Naive thymus-derived CD4-positive, alpha-beta T cell (primary cell): ENCODE measurements around the gene KCNC4. TPM values are rescaled to one million over a fixed set of nuclear protein-coding genes. Genes with fewer than 3 reads are reported as not detected.

Experiments
- ATAC-seq: fragments of 150-1000 bp; cut with Tn5 transposase; 2 replicates; pipeline ENCODE4 v1.10.0; 2021; ENCODE audit warnings: mild to moderate bottlenecking, moderate library complexity
- CTCF ChIA-PET: fragments of 350-600 bp; sonication (Branson Sonifier 250); formaldehyde crosslinking; loops from one replicate; lab custom pipeline; 2021; ENCODE audit warnings: antibody characterized with exemption; lab: Charles Lee
- POLR2A ChIA-PET: fragments of 350-600 bp; sonication (Branson Sonifier 250); formaldehyde crosslinking; loops from one replicate; lab custom pipeline; 2021; ENCODE audit warnings: antibody characterized with exemption, inconsistent platforms; lab: Charles Lee
- DNase-seq, 9 donors: peaks; one replicate each; pipeline versions ENCODE4 v3.0.0 to v3.0.0-alpha.2; 2020 to 2022; ENCODE audit warnings: mixed read lengths in 1 of 9
- H3K27ac ChIP-seq: one replicate; pipeline ENCODE4 v1.7.0; 2013; ENCODE audit warnings: mild to moderate bottlenecking, low read depth, low read length, moderate library complexity
- H3K27me3 ChIP-seq, 2 donors: one replicate each; pipeline ENCODE4 v1.7.0; 2013; ENCODE audit warnings: low read length in 2 of 2, mild to moderate bottlenecking in 2 of 2, moderate library complexity in 2 of 2; ENCODE audit not compliant: control insufficient read depth in 2 of 2, insufficient read depth in 2 of 2
- H3K36me3 ChIP-seq, 3 experiments: 1 replicate in 2 of 3; 2 replicates in 1 of 3; pipeline ENCODE4 v1.7.0; 2013; ENCODE audit warnings: low read length in 3 of 3, mild to moderate bottlenecking in 3 of 3, moderate library complexity in 1 of 3; ENCODE audit not compliant: insufficient read depth in 3 of 3, control insufficient read depth in 2 of 3
- H3K4me1 ChIP-seq, 2 donors: one replicate each; pipeline ENCODE4 v1.7.0; 2013; ENCODE audit warnings: low read length in 2 of 2, mild to moderate bottlenecking in 2 of 2, moderate library complexity in 1 of 2; ENCODE audit not compliant: control insufficient read depth in 2 of 2, insufficient read depth in 2 of 2
- H3K4me3 ChIP-seq: 2 replicates; pipeline ENCODE4 v1.7.0; 2013; ENCODE audit warnings: mild to moderate bottlenecking, low read length
- H3K9me3 ChIP-seq, 3 experiments: 1 replicate in 2 of 3; 2 replicates in 1 of 3; pipeline ENCODE4 v1.7.0; 2013; ENCODE audit warnings: low read length in 3 of 3; ENCODE audit not compliant: control insufficient read depth in 2 of 3
- H3K27ac Mint-ChIP-seq, 9 donors: one replicate each; pipeline ENCODE4 v1.8.0; 2020 to 2022; ENCODE audit warnings: mixed read lengths in 9 of 9, mild to moderate bottlenecking in 8 of 9, moderate library complexity in 5 of 9, inconsistent platforms in 2 of 9
- H3K27me3 Mint-ChIP-seq, 5 donors: one replicate each; pipeline ENCODE4 v1.8.0; 2021 to 2022; ENCODE audit warnings: mixed read lengths in 5 of 5, mild to moderate bottlenecking in 1 of 5
- H3K36me3 Mint-ChIP-seq, 5 donors: one replicate each; pipeline ENCODE4 v1.8.0; 2020 to 2022; ENCODE audit warnings: mixed read lengths in 5 of 5, mild to moderate bottlenecking in 3 of 5, inconsistent platforms in 1 of 5
- H3K4me1 Mint-ChIP-seq, 7 donors: one replicate each; pipeline ENCODE4 v1.8.0; 2020 to 2022; ENCODE audit warnings: mixed read lengths in 7 of 7, mild to moderate bottlenecking in 3 of 7, inconsistent platforms in 1 of 7
- H3K4me3 Mint-ChIP-seq, 10 donors: one replicate each; pipeline ENCODE4 v1.8.0; 2020 to 2022; ENCODE audit warnings: mild to moderate bottlenecking in 10 of 10, mixed read lengths in 10 of 10, moderate library complexity in 6 of 10, inconsistent platforms in 2 of 10
- H3K9me3 Mint-ChIP-seq, 11 donors: one replicate each; pipeline ENCODE4 v1.8.0; 2020 to 2022; ENCODE audit warnings: mixed read lengths in 11 of 11, mild to moderate bottlenecking in 4 of 11, inconsistent platforms in 1 of 11, moderate library complexity in 1 of 11
- intact Hi-C, 2 donors: fragments of 100-400 bp; cut with micrococcal nuclease; formaldehyde crosslinking; loops; one replicate each; pipeline ENCODE4 v1.15.1; 2023
- polyA plus RNA-seq, 2 donors: library from polyadenylated mRNA; unstranded; fragments of 300-500 nt; fragmentation: Illumina TruSeq; gene quantifications; one replicate each; pipeline ENCODE4 v1.2.3, GENCODE V29; 2021
- total RNA-seq, 6 experiments: library from RNA in 5 of 6; stranded (reverse) in 5 of 6; gene quantifications; 1 replicate in 5 of 6; 2 replicates in 1 of 6; pipeline ENCODE4 v1.2.3 and lab custom pipeline; 2021 to 2026

The KCNC4 gene
- total and polyA plus RNA-seq, 7 experiments from 2014 or later = 1.6 to 18.2 (median 10.1) TPM

- DNase-seq (no peak), ATAC-seq (no peak)
- peaks cover 0 to 11% (median 4%) of the 10 kb centered on the region in 5 donors for H3K27me3 Mint-ChIP-seq
- H3K9me3 Mint-ChIP-seq = peaks cover 0 to 5% (median 0%) of the 10 kb centered on the region in 11 donors
- no peaks in the 10 kb centered on the region for H3K27me3 ChIP-seq
- no peak overlapping the region for H3K27ac ChIP-seq
- H3K4me3 ChIP-seq = no peak overlapping the region
- H3K4me3 Mint-ChIP-seq = no peak overlapping the region
- H3K27ac Mint-ChIP-seq = no peak overlapping the region
- CTCF ChIA-PET = no interaction called here
- H3K36me3 Mint-ChIP-seq = no peaks in the 10 kb centered on the region
- intact Hi-C loops = no loop called here
- POLR2A ChIA-PET = no interaction called here
- no peaks in the 10 kb centered on the region for H3K9me3 ChIP-seq
- H3K4me1 ChIP-seq = no peaks in the 10 kb centered on the region
- no peaks in the 10 kb centered on the region for H3K36me3 ChIP-seq
- no peaks in the 10 kb centered on the region for H3K4me1 Mint-ChIP-seq
Observed at GRCh38 chr1:110165761-110166231, 44.3 kb upstream of the KCNC4 start.

GRCh38 chr1:110166861-110167260 is 43.3 kb upstream of the KCNC4 start:
- Mint-ChIP-seq H3K27ac (no peak overlapping the region), H3K27me3 (peaks cover 0 to 15% (median 2%) of the 10 kb centered on the region in 5 donors), H3K36me3 (no peaks in the 10 kb centered on the region), H3K4me1 (no peaks in the 10 kb centered on the region), H3K9me3 (peaks cover 0 to 2% (median 0%) of the 10 kb centered on the region in 11 donors), H3K4me3 (no peak overlapping the region)
- Histone ChIP-seq H3K9me3 (no peaks in the 10 kb centered on the region), H3K27me3 (no peaks in the 10 kb centered on the region), H3K4me3 (no peak overlapping the region), H3K4me1 (no peaks in the 10 kb centered on the region), H3K36me3 (no peaks in the 10 kb centered on the region), H3K27ac (no peak overlapping the region)
- POLR2A ChIA-PET = no interaction called here
- no peak for ATAC-seq
- CTCF ChIA-PET = no interaction called here
- DNase-seq = no peak
- intact Hi-C loops = no loop called here

GRCh38 chr1:110170766-110171733 is 39.1 kb upstream of the KCNC4 start:
- Histone ChIP-seq H3K27ac (no peak overlapping the region), H3K4me1 (no peaks in the 10 kb centered on the region), H3K27me3 (no peaks in the 10 kb centered on the region), H3K36me3 (no peaks in the 10 kb centered on the region), H3K9me3 (no peaks in the 10 kb centered on the region), H3K4me3 (no peak overlapping the region)
- no peaks in the 10 kb centered on the region for H3K36me3 Mint-ChIP-seq
- H3K9me3 Mint-ChIP-seq = no peaks in the 10 kb centered on the region
- CTCF ChIA-PET = interaction anchor here (0.6 kb wide), 1 partner anchor 39 kb away, joined by 3 read pairs; no protein-coding TSS in a partner anchor
- H3K27me3 Mint-ChIP-seq = peaks cover 0 to 22% (median 5%) of the 10 kb centered on the region in 5 donors
- ATAC-seq (no peak), DNase-seq (no peak)
- no peak overlapping the region for H3K27ac Mint-ChIP-seq
- POLR2A ChIA-PET = no interaction called here
- no peak overlapping the region for H3K4me3 Mint-ChIP-seq
- intact Hi-C loops = no loop called here
- no peaks in the 10 kb centered on the region for H3K4me1 Mint-ChIP-seq

GRCh38 chr1:110172001-110172400 is 38.1 kb upstream of the KCNC4 start:
- Mint-ChIP-seq H3K4me3 (no peak overlapping the region), H3K9me3 (peaks cover 0 to 1% (median 0%) of the 10 kb centered on the region in 11 donors), H3K36me3 (no peaks in the 10 kb centered on the region), H3K27ac (no peak overlapping the region), H3K4me1 (no peaks in the 10 kb centered on the region), H3K27me3 (peaks cover 0 to 23% (median 10%) of the 10 kb centered on the region in 5 donors)
- H3K27me3 ChIP-seq = no peaks in the 10 kb centered on the region
- H3K9me3 ChIP-seq = no peaks in the 10 kb centered on the region
- ATAC-seq (no peak), DNase-seq (no peak)
- CTCF ChIA-PET = no interaction called here
- H3K4me3 ChIP-seq = no peak overlapping the region
- H3K27ac ChIP-seq = no peak overlapping the region
- intact Hi-C loops = no loop called here
- no peaks in the 10 kb centered on the region for H3K36me3 ChIP-seq
- POLR2A ChIA-PET = no interaction called here
- no peaks in the 10 kb centered on the region for H3K4me1 ChIP-seq

- no peaks in the 10 kb centered on the region for H3K36me3 ChIP-seq
- no peaks in the 10 kb centered on the region for H3K27me3 ChIP-seq
- H3K27ac Mint-ChIP-seq = peak overlapping the region in 1 of 9 donors; percentile 29
- intact Hi-C loops = no loop called here
- no peak for ATAC-seq
- H3K4me3 ChIP-seq = no peak overlapping the region
- H3K27ac ChIP-seq = no peak overlapping the region
- H3K9me3 ChIP-seq = no peaks in the 10 kb centered on the region
- H3K4me3 Mint-ChIP-seq = no peak overlapping the region
- H3K36me3 Mint-ChIP-seq = no peaks in the 10 kb centered on the region
- H3K27me3 Mint-ChIP-seq = peaks cover 1 to 23% (median 10%) of the 10 kb centered on the region in 5 donors
- ChIA-PET POLR2A (no interaction called here), CTCF (no interaction called here)
- no peaks in the 10 kb centered on the region for H3K4me1 Mint-ChIP-seq
- no peaks in the 10 kb centered on the region for H3K4me1 ChIP-seq
- DNase-seq = no peak
- H3K9me3 Mint-ChIP-seq = peaks cover 0 to 4% (median 0%) of the 10 kb centered on the region in 11 donors
Observed at GRCh38 chr1:110173466-110174105, 36.5 kb upstream of the KCNC4 start.

- Histone ChIP-seq H3K27me3 (no peaks in the 10 kb centered on the region), H3K4me1 (no peaks in the 10 kb centered on the region), H3K4me3 (no peak overlapping the region), H3K36me3 (no peaks in the 10 kb centered on the region), H3K9me3 (no peaks in the 10 kb centered on the region), H3K27ac (no peak overlapping the region)
- Mint-ChIP-seq H3K27ac (no peak overlapping the region), H3K4me3 (no peak overlapping the region), H3K36me3 (no peaks in the 10 kb centered on the region), H3K4me1 (no peaks in the 10 kb centered on the region), H3K9me3 (peaks cover 0 to 8% (median 0%) of the 10 kb centered on the region in 11 donors), H3K27me3 (peaks cover 4 to 23% (median 10%) of the 10 kb centered on the region in 5 donors)
- ChIA-PET CTCF (no interaction called here), POLR2A (no interaction called here)
- intact Hi-C loops = no loop called here
- DNase-seq = no peak
- no peak for ATAC-seq
Observed at GRCh38 chr1:110174961-110175360, 35.2 kb upstream of the KCNC4 start.
